SW 1271 (cell line): ENCODE measurements around the gene TBPL1.
A peak's percentile ranks its signal among the peaks of the same experiment; 100 is the strongest.
"Not testable (repeated sequence)": the region's sequence is repeated elsewhere in the genome, so short reads cannot be mapped to it uniquely, and the experiment has no call there.

Source experiments
- DNase-seq, 2 experiments: peaks; one replicate each; lab custom pipeline; 2025; lab: John Stamatoyannopoulos, UW

Gene TBPL1

DNA sequence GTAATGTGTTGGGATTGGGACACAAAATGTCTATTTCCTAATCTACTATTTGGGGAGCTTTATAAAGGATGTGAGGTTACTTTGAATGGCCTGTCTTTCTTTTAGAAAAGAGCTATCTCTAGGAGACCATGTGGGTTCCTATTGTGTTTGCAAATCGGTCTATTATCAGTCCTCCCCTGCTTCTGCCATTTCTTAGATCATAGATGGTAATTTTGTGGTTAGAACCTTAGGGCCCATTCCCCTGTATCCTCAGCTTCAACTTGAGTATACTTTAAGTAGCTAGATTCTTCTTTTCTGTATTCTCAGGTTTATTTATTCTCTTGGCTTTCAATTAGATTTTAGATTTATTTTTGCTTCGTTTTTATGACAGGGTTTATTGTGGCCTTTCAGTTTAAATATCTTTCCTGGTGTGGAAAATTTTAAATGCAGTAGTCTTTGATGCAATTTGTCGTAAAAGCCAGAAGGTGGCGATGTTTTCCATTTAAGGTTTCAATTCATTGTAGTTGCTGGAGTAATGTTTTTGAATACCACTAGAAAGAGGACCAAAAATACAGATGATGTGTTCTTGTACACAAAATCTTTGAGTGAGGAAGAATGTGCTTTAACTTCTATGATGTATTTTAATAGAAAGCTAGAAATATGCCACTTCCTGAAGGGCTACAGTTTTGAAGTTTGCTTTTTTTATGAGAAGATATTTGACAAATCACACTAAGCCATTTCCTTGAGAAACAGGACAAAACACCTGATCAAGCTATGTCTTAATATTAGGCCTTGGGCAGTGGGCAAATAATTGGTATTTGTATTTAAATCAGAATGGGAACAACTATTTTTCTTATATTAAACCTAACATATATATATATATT is 20.3 kb downstream of the TBPL1 start:
- peak in 1 of 2 experiments; percentile 77 for DNase-seq

DNA sequence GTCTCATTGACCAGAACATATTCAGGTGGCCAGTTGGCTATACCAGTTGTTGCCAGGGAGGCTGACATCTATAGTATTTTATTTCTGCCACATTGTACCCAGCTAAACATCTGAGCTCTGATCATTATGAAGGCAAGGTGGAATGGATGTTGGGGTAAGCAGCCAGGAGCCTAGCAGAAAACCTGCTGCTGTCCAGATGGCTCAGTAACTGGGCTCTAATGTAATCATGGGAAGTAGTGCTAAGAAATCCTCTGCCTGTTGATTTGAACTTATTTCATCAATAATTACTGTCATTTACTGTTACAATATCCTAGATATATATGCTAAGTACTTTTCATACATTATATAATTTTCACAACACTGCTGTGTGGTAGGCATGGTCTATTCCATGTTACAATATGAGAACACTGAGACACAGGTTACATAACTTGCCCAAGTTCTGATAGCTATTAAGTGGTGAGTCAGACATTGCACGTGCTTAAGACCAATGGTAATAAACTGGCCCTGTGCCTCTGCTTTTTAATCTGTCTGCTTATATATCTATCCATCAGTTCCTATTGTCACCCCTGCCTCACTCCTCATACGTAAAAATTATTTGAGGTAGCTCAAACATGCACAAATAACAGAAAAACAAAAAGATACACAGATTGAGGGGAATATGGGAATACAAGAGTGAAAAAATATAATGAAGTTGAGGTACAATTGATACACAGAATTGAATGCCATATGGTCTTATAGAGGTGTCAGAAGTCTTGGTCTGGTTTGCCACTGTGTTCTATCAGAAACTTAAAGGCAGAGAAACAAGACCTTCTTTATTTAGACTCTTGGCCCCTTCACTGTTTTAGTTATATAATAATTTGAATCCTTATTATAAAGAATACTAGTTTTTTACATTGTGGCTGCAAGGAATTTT is 25.2 kb downstream of the TBPL1 start:
- no peak for DNase-seq

DNA sequence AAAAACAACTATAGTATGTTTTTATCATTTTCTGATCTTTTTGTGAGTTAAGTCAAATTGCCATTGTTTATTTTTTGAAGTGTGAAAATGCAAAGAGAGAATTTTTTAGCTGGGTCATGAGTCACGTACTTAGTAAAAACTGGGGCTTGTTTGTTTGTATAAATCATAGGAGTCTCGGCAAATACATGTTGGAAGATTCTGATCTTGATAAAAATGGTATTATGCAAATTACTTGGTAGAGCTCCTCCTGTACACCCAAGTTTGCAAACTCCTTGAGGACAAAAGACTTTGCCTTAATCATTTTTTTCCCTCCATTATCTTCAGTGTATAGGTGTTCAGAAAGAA is 25.8 kb downstream of the TBPL1 start:
- no peak for DNase-seq

DNA sequence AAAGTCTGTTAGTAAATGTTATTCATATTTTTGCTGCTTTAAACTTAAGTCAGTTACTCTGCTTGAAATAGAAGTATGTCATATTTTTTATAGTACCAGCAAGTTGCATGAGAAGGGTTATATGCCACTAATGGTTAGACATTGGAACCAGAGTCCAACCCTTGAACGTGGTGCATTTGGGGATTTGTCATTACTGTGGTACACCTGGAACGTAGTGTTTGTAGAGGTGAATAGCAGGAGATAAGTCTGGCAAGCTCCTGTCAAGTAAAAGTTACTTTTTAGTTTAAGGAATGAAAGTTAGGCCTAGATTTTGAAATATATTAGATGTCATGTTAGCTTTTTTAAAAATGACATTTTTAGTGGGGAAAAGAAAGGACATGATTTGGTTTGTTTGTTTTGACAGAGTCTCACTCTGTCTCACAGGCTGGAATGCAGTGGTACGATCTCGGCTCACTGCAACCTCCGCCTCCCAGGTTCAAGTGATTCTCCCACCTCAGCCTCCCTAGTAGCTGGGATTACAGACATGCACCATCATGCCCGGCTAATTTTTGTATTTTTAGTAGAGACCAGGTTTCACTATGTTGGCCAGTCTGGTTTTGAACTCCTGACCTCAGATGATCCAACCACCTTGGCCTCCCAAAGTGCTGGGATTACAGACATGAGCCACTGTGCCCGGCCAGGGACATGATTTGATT is 26.4 kb downstream of the TBPL1 start:
- DNase-seq, result not testable (repeated sequence)

DNA sequence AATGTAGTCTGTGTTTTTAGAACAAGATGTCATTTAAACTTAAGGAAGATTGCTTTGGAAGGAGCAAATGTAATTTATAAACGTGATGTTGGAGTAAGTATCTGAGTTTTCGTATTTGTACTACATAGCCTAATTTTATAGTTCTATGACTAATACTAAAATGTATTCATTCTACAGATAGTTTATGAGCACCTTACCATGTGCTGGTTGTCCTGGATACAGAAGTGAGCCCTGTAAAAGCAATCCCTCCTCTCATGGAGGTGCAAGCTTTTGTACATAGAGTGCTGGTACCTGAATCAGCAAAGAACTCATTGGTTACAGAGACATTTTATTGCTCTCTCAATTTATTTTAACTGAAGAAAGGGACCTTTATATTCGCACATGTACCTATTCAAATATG is 27.1 kb downstream of the TBPL1 start:
- no peak for DNase-seq

DNA sequence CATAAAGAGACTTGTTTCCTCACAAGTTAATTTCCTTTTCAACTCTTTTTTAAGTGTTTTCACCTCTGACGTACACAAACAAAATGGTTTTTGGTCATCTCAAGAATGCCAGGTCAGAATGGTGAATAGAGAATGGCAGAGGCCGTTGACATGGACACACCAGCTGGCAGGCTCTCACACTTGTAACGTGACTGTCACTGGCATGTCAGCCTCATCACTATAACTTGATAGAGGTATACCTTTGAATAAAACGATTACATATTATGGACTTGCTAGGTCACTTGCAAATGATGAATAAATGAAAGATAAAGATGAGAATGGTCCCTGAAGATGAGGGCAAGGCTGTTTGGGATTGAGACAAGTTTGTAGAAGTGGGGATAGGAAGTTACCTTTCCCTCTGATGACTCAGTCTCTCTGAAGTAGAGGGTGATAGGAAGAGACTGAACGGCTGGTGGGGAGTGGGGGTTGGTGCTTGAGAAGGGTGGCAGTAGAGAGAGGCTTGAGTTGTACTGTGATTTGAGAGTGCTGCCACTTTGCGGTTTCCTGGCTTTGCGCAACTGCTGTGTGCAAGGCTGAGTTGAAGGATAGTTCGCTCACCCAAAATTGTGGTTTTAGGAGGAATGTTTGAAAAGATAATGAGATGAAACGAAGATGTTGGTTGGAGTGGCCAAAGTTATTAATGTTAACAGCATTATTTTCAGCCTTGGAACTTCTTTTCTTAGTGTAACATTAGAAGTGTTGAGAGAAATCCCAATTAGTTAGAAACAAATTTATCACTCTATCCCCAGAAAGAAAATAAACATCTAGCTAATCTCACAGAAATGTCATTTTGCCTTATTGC is 30.3 kb downstream of the TBPL1 start:
- DNase-seq, result no peak

DNA sequence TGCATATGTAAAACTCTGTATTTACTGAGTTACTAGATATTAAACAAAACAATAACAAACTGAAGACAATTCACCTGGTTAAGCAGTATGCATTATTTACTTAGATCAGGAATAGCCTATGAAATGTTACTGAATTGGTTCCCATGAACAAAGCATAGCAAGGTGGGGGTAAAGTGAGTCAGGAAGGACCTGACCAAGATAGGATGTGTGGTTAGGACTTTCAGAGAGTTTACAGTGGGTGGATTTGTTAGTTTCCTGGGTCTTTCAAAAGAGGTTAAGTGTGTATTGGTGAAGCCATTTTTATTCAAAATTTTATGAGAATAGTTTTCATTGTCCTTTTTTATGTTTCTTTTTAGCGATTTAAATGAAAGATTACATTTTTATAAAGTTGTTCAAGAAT is 32.9 kb downstream of the TBPL1 start:
- DNase-seq, result no peak

DNA sequence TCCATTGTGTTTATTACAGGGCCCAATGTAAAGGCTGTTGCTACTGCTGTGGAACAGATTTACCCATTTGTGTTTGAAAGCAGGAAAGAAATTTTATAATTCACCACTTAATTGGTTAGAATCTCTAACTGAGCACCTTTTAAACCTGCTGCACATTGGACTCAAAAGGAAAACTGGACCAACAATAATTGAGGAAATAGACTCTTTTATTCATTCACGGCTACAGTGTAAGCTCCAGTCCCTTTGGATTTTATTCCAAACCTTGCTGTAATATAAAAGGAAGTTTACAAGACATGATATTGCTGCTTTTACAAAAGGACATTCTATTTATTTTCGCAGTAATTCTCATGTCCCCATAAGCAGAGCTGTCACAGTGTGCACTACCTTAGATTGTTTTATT is 33.9 kb downstream of the TBPL1 start:
- DNase-seq, result no peak

DNA sequence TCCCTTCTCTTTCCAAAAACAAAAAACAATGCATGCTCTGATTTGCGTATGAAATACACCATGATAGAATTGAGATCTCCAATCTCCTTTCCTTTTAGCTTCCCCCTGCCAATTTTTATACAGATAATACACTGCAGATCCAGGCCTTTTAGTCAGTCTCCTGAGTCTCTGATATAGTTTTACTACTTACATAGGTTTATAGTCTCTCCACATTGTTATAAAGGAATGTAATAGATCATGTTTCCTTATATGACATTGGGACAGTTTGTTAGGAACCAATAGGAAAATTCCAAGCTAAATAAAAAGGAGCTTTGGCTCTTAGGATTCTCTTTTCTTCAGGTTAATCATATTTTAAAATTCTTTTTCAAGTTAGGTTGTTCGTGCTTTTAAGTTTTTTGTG is 36.5 kb downstream of the TBPL1 start:
- DNase-seq, result no peak

DNA sequence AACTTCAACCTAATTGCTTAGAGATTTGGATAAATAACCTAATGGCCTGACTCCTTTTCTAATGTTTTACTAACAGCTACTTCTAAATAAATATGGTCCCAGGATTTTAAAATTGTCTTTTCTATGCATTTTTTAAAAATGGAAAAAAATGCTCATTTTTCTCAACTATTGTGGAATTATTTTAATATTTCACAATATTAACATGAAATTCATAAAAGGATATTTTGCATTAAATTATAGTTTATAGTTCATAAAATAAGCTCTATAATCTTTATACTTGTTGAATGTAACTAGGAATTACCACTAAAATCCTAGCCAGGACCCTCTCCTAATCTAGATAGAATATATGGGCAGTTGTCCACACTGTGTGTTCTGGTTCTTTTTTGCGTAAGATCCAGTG is 37.3 kb downstream of the TBPL1 start:
- DNase-seq, result no peak

DNA sequence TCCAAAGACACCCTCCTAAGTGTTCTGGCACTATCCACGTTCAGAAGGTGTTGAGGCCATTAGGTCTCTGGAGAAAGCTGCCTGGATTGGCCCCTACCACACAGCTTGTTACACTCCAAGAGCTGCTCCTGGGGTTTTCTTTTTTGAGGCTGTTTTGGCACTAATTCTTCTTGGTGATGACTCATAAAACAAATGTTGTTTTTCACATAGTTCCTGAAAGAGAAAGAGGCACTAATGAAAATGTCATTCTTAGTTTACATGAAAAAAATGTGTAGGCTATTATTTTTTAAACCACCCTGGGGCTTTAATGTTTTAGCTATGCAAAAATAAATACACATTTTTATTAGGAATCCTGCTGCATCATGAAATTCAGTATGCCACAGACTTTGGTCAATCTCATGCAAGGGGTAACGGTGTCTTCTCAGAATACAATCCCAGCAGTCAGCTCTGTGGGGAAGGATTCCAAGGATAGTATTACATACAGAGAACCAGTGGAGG is 38.1 kb downstream of the TBPL1 start:
- no peak for DNase-seq

DNA sequence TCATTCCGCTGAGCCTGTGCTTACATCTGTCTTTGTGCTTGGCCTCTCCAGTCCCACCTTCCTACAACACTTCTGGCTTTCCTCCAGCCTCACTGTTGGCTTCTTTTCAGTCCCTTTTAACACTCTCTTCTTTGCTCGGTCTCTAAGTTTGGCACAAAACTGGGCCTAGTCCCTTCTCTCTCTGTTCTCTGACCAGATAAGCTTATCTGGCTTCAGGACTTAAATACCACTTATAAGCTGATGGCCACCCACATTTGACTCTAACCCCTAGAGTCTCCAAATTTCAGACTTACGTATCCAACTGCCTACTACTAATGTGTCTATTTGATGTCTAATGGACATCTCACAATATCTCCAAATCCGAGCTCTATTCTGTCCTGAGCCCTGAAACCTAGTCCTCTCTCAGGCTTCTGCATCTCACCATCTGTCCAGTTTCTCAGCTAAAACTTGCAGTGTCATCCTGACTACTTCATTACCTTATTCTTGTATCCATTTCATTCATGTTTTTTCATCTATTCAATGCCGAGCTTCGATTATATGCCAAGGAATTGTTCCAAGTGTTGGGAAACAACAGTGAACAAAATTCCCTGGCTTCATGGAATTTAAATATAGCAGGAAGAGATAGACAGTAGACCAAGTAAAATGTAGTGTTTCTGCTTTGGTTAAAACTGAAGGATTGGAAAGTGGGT is 40.1 kb downstream of the TBPL1 start:
- DNase-seq, result no peak

DNA sequence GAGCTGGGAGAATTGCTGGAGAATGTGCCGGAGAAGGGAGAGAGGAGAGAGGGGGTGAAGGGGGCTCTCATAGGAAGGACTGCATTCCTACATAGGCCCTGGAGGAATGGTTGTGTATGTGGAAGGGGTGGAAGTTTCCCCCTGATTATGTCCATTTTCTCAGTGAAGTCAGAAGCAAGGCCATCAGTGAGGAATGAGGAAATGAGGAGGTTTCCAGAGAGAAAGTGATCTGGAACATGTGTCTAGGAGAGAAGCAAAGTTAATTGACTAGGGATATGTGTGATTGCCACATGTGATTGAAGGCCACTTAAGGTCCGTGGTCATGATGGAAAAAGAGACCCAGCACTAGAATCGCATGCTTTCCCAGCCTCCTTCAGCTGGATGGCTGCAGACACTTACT is 42.3 kb downstream of the TBPL1 start:
- no peak for DNase-seq

DNA sequence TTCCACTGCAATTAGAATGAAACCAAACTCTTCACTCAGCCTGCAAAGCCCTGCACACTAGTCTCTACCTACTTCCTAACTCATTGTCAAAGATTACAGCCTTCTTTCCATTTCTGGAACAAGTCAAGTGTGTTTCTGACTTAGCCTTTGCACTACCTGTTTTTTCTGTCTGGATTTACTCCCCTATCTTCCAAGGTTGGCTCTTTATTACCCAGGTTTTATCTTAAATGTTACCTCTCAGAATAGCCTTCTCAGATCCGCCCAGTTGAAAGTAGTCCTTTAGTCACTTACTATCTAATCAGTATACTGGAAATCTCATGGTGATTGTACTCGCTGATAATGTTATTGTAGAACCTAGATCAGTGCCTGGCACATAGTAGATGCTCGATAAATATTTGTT is 42.7 kb downstream of the TBPL1 start:
- DNase-seq, result no peak

DNA sequence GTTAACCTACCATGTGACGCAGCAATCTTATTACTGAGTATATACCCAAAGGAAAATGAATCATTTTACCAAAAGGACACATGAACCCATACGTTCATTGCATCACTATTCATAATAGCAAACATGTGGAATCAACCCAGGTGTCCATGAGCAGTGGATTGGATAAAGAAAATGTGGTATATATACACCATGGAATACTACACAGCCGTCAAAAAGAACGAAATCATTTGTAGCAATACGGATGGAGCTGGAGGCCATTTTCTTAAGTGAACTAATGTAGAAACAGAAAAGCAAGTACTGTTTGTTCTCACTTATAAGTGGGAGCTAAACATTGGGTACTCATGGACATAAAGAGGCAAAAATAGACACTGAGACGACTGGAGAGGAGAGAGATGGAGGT is 44.2 kb downstream of the TBPL1 start:
- no peak for DNase-seq

DNA sequence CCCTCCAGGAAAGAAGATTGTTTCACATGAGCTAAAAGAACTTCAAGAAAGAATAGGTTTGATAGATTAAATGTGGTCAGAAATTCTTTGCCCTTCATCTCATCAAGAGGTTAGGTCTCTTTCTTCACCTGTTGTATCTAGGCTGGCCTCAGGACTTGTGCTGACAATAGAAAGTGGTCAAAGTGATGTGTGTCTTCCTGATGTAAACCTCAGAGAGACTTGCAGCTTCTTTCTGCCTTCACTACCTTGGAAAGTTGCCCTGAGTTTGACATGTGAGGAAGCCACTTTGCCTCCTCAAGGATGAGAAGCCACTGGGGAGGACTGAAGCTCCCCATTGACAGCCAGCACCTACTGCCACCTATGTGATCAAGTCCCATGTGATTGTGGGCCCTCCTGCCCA is 46.3 kb downstream of the TBPL1 start:
- DNase-seq, result no peak

DNA sequence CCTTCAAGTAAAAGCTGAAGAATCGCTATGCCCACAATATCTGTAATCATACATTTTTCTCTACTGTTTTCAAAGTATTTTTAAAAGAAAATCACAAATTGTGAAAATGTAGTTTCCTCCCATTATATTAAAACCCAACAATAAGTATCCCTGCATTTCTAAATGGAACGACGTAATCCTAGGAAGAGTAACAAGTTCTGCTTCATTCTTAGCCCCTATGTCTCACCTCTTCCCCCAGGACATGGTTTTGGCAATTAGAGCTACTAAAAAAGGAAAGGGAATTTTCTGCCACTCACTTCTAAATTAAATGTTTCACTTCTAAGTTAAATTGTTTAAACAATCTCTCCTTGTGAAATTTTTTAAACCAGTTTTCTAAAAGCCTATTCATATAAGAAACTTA is 47.4 kb downstream of the TBPL1 start:
- no peak for DNase-seq

DNA sequence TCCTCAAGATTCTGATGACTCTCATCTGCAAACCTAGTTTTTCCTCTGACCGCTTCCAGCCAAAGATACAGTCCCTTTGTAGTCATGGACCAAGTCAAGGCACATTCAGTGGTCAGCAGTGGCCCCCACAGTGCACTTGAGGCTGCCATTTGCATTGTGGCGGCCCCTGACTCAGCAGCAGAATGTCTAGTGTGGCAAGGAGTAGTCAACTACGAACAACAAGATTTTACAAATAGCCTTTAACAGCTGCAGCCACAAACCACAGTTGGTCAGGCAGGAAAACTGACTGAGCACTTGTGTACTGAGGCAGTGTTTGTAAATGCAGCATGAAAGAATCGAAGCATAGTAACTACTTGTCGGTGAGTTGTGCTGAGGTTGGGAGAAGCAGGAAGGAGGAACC is 49.8 kb downstream of the TBPL1 start:
- no peak for DNase-seq

DNA sequence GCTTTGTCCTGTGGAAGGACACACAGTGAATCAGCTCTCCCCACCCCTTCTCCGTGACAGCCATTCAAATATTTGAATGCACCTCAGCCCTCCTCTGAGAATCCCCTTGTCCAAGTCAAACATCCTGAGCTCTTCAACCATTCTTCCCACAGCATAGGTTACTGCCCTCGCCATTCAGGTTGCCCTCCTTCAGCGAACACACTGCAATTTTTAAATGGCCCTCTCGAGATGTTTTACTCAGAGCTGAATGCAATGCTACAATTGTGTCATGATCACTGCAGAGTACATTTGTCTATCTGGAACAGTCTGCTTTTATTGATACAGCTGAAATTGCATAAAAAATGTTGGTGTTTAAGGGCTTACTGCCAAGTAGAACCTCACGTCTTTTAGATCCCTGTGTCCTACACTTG is 50.5 kb downstream of the TBPL1 start:
- DNase-seq, result no peak

DNA sequence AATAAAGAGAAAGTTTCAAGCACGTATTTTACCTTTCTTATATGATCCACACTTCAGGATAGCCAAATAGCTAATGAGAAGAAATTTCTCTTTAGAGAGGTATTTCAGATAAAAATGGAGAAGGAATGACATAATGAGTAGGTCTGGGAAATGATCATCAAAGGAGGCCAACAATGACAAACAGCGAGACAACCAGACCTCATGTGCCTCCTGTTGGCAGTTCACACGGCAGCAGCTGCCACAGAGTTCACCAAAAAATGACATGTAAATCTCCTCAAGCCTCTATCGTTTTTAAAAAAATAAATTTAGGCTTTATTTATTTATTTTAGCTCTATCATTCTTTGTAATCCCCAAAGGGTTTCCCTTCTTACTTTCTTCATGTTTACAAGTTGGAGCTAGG is 51.7 kb downstream of the TBPL1 start:
- no peak for DNase-seq

DNA sequence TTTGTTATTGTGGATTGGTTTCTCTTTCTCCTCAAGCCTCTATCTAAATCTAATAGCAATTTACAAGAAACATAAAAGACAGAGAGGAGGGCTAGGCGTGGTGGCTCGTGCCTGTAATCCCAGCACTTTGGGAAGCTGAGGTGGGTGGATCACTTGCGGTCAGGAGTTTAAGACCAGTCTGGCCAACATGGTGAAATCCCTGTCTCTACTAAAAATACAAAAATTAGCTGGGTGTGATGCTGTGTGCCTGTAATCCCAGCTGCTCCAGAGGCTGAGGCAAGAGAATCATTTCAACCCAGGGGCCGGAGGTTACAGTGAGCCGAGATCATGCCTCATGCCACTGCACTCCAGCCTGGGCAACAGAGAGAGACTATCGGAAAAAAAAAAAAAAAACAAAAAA is 52.8 kb downstream of the TBPL1 start:
- DNase-seq, result no peak
